NB4 (cell line): ENCODE measurements around the gene RSAD1.

Source experiments
- DNase-seq: peaks from one replicate; pipeline ENCODE4 v3.0.0; 2010; ENCODE audit warnings: low read depth
- H3K4me3 ChIP-seq: one replicate; pipeline ENCODE4 v1.5.1; 2011; ENCODE audit warnings: mild to moderate bottlenecking, low read depth, low read length, moderate library complexity
- MAX ChIP-seq: IDR thresholded peaks from 2 replicates; pipeline ENCODE4 v1.6.1; 2011; ENCODE audit warnings: low read depth, low read length
- MYC ChIP-seq: IDR thresholded peaks from 2 replicates; pipeline ENCODE4 v1.6.1; 2011; ENCODE audit warnings: low read depth, low read length
- POLR2A ChIP-seq: IDR thresholded peaks from 2 replicates; pipeline ENCODE4 v1.6.1; 2011; ENCODE audit warnings: mild to moderate bottlenecking; ENCODE audit not compliant: insufficient read length; ENCODE audit errors: extremely low read depth
- TF ChIP-seq, protein P1 (sequence below): IDR thresholded peaks from one replicate; pipeline ENCODE4 v1.5.1; 2012; ENCODE audit warnings: low read depth, low read length

RSAD1 gene

DNA sequence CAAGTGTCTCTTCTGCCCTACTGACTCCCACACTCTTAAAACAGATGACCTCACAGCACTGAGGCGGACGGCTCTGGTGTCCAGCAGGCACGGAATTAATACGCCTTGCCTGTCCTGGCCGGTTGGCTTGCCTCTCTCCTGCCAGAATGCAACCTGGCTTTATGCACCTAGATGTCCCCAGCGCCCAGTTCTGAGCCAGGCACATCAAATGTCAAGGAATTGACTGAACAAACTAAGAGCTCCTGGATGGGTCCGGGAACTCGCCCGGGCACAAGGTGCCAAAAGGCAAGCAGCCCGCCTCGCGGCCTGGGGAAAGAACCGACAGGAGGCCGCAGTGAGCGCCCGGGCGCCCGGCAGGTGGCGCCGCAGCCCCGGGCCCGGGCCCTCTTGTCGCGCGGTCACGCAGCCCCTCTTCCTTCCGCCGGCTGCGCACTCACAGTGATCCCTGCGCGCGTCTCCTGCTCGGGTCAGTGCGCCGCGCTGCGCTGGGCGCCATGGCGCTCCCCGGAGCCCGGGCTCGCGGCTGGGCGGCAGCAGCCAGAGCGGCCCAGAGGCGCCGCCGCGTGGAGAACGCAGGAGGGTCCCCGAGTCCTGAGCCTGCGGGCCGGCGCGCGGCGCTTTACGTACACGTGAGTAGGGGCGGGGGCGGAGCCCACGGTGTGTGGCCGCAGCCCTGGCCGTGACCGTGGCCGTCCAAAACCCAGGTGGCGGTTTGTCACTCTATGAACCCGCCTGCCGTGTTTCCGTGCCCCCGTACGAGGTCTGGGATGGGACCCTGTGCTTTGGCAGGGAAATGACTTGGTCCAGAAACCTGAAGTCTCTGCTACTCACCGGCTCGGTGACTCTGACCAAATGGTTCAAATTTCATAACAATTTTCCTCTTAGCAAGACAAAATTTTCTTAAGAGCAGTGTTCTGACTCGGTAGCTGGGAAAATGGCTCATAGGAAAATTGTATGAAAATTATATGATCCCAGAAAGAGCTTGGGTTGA lies at the start of gene RSAD1:
RSAD1 (plus strand) TSS at position 470 of the 991 bp plus-strand sequence; CDS start at position 495, 25 bp downstream.
- peak; percentile 95 for DNase-seq
- peak; percentile 85 for TF ChIP-seq MYC
- peak; percentile 78 for TF ChIP-seq POLR2A
- TF ChIP-seq MAX = peak; percentile 70
- TF ChIP-seq, protein P1, sequence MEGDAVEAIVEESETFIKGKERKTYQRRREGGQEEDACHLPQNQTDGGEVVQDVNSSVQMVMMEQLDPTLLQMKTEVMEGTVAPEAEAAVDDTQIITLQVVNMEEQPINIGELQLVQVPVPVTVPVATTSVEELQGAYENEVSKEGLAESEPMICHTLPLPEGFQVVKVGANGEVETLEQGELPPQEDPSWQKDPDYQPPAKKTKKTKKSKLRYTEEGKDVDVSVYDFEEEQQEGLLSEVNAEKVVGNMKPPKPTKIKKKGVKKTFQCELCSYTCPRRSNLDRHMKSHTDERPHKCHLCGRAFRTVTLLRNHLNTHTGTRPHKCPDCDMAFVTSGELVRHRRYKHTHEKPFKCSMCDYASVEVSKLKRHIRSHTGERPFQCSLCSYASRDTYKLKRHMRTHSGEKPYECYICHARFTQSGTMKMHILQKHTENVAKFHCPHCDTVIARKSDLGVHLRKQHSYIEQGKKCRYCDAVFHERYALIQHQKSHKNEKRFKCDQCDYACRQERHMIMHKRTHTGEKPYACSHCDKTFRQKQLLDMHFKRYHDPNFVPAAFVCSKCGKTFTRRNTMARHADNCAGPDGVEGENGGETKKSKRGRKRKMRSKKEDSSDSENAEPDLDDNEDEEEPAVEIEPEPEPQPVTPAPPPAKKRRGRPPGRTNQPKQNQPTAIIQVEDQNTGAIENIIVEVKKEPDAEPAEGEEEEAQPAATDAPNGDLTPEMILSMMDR = peak; percentile 61
- H3K4me3 ChIP-seq = peak within 1 kb of the TSS; percentile 85

- TF ChIP-seq, protein P1 = no peak
- no peak for TF ChIP-seq MYC
- no peak for TF ChIP-seq MAX
- no peak for TF ChIP-seq POLR2A
- no peak for DNase-seq
- no peak overlapping the region for H3K4me3 ChIP-seq
These were observed 48.9 kb upstream of the RSAD1 start for GRCh38 chr17:50429793-50430192.

DNA sequence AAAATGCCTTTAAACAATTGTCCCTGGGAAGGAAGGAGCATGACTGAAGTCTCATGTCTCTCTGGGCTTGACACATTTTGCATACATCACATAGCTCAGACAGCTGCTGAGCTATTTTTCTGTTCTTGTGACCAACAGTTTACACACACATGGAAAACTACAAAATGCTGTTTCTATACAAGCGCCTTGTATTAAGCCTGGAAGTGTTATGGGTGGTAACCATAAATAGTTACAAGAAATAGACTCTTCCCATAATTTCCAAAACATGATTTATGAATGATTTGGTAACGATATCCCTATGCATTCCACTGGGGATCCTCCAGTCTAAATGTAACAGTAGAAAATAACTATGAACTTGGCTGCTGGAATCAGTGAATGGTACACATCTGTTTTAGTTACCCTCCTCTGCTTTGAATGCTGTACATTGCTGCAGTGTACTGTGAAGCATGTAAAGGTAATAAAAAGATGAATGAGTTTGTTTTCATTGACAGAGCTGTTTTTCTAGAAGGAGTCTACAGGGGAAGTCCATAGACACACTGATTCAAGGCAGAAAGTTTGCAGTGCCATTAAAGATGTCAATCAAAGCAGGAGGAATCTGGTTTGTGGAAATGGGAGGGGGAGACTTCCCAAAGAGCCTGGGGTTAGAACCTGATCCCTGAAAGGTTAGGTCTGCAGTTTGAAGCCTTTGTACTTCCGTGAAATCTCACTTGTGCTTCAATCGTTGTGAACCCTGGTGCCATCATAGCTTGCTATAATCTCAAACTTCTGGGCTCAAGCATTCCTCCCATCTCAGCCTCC lies 47.6 kb upstream of the RSAD1 start:
- TF ChIP-seq, protein P1 = no peak
- DNase-seq = no peak
- H3K4me3 ChIP-seq = no peak overlapping the region

GRCh38 chr17:50432125-50432762 lies 46.4 kb upstream of the RSAD1 start:
- TF ChIP-seq MAX = no peak
- H3K4me3 ChIP-seq = no peak overlapping the region
- DNase-seq = no peak

DNA sequence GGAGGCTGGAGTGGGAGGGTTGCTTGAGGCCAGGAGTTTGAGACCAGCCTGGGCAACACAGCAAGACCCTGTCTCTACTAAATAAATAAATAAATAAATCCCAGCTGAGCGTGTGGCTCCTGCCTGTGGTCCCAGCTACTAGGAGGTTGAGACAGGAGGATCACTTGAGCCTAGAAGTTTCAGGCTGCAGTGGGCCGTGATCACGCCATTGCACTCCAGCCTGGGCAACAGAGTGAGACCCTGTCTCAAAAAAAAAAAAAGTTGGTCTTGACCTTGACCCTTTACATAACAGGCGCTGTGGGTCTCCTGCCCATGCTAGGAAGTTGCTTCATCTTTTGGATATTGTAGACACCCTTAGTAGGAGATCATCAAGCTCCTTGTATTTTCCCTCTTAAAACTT lies 41.3 kb upstream of the RSAD1 start:
- no peak for DNase-seq
- no peak overlapping the region for H3K4me3 ChIP-seq
- TF ChIP-seq MAX (no peak), POLR2A (no peak), MYC (no peak)
- TF ChIP-seq, protein P1 = no peak

DNA sequence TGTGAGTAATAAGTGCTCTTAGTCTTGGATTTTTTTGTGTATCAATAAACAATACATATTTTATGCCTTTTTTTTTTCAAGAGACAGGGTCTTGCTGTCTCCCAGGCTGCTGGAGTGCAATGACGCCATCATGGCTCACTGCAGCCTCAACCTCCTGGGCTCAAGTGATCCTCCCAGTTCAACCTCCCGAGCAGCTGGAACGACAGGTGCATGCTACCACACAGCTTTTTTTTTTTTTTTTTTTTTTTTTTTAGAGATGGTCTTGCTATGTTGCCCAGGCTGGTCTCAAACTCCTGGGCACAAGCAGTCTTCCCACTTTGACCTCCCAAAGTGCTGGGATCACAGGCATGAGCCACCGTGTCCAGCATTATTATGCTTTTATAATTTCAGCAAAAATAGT lies 39.7 kb upstream of the RSAD1 start:
- H3K4me3 ChIP-seq = no peak overlapping the region
- TF ChIP-seq, protein P1 = no peak
- no peak for TF ChIP-seq MYC
- no peak for TF ChIP-seq POLR2A
- DNase-seq = no peak
